HG03097 (cell line): ENCODE data around the gene NSF.
"Not testable (repeated sequence)": the region's sequence is repeated elsewhere in the genome, so short reads cannot be mapped to it uniquely, and the experiment has no call there.

Experiments used
- ATAC-seq: cut with Tn5 transposase; IDR thresholded peaks from one replicate; pipeline ENCODE4 v1.9.1; 2021; ENCODE audit not compliant: unreplicated experiment, low FRiP score

The NSF gene

GRCh38 chr17:46772475-46773220 is 182.2 kb downstream of the NSF start:
- no peak for ATAC-seq

GRCh38 chr17:46773221-46773605 is 182.7 kb downstream of the NSF start:
- no peak for ATAC-seq

- no peak for ATAC-seq
These were observed 183.2 kb downstream of the NSF start for GRCh38 chr17:46773676-46774075.

- ATAC-seq = no peak
These were observed 183.8 kb downstream of the NSF start for GRCh38 chr17:46774108-46774737.

- ATAC-seq = no peak
These were observed 186.0 kb downstream of the NSF start for GRCh38 chr17:46776298-46777005.

- no peak for ATAC-seq
These were observed 187.8 kb downstream of the NSF start for GRCh38 chr17:46777943-46778915.

GRCh38 chr17:46780003-46780373 is 189.5 kb downstream of the NSF start:
- no peak for ATAC-seq

GRCh38 chr17:46782250-46782953 is 191.9 kb downstream of the NSF start:
- ATAC-seq = no peak

GRCh38 chr17:46783031-46783593 is 192.6 kb downstream of the NSF start:
- ATAC-seq = no peak

- no peak for ATAC-seq
These were observed 195.2 kb downstream of the NSF start for GRCh38 chr17:46785696-46786095.

- no peak for ATAC-seq
These were observed 197.0 kb downstream of the NSF start for GRCh38 chr17:46787478-46787877.

- ATAC-seq = no peak
These were observed 197.8 kb downstream of the NSF start for GRCh38 chr17:46788300-46788699.

GRCh38 chr17:46788796-46789195 is 198.3 kb downstream of the NSF start:
- no peak for ATAC-seq

GRCh38 chr17:46789610-46790009 is 199.1 kb downstream of the NSF start:
- no peak for ATAC-seq

GRCh38 chr17:46790216-46790615 is 199.7 kb downstream of the NSF start:
- no peak for ATAC-seq

- ATAC-seq = no peak
These were observed 201.1 kb downstream of the NSF start for GRCh38 chr17:46791531-46791930.

- ATAC-seq = no peak
These were observed 201.6 kb downstream of the NSF start for GRCh38 chr17:46792071-46792470.

- not testable (repeated sequence) for ATAC-seq
These were observed 202.6 kb downstream of the NSF start for GRCh38 chr17:46793023-46793422.

GRCh38 chr17:46793541-46793940 is 203.1 kb downstream of the NSF start:
- no peak for ATAC-seq

GRCh38 chr17:46794318-46794717 is 203.8 kb downstream of the NSF start:
- no peak for ATAC-seq
